ENCODE data around the gene GALNT17. TPM values are rescaled to one million over a fixed set of nuclear protein-coding genes. Genes with fewer than 3 reads are reported as not detected.

Gene GALNT17
- total and polyA plus RNA-seq, 12 donors: 0.94 to 37.5 (median 8.1) TPM

DNA sequence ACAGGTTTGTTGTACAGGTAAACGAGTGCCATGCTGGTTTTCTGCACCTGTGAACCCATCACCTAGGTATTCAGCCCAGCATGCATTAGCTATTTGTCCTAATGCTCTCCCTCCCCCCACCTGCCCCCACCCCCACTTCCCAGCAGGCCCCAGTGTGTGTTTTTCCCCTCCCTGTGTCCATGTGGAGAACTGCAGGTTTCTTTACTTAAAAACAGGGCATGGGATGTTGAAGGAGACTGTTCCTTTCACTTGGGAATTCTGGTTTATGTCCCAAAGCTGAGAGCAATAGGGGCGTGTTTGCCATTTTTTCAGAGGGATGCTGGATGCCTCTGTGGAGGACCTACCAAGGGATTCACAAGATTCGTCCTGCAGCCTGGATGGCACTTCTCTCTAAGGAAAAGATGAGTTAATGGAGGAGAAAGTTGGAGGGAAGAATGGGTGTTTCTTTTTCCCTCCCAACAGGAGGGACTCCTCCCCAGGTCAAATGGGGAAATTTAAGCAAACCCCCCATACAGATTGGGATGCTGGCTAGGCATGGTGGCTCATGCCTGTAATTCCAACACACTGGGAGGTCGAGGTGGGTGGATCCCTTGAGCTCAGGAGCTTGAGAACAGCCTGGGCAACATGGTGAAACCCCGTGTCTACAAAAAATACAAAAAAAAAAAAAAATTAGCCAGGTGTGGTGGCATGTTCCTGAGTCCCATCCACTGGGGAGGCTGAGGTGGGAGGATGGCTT lies 136.0 kb downstream of the GALNT17 start:
- intact Hi-C loops (cut with DNase I): no loop called here
- 63 to 77% (median 72%) methylated on average over 5 of the region's 5 CpGs for WGBS, 4 donors
- H3K36me3 ChIP-seq (replicated peaks in 1 of 2): no peaks in the 10 kb centered on the region
- H3K4me1 ChIP-seq (replicated peaks in 1 of 2): peaks cover 0 to 2% of the 10 kb centered on the region in 2 donors
- H3K9me3 ChIP-seq (replicated peaks in 1 of 3): no peaks in the 10 kb centered on the region
- H3K27me3 ChIP-seq: no peaks in the 10 kb centered on the region
- H3K27ac ChIP-seq: no peak overlapping the region
- H3K4me3 ChIP-seq: no peak overlapping the region
- DNase-seq: no peak
- no peak for TF ChIP-seq POLR2A (IDR thresholded peaks at IDR 0.05)
- TF ChIP-seq, protein P1, sequence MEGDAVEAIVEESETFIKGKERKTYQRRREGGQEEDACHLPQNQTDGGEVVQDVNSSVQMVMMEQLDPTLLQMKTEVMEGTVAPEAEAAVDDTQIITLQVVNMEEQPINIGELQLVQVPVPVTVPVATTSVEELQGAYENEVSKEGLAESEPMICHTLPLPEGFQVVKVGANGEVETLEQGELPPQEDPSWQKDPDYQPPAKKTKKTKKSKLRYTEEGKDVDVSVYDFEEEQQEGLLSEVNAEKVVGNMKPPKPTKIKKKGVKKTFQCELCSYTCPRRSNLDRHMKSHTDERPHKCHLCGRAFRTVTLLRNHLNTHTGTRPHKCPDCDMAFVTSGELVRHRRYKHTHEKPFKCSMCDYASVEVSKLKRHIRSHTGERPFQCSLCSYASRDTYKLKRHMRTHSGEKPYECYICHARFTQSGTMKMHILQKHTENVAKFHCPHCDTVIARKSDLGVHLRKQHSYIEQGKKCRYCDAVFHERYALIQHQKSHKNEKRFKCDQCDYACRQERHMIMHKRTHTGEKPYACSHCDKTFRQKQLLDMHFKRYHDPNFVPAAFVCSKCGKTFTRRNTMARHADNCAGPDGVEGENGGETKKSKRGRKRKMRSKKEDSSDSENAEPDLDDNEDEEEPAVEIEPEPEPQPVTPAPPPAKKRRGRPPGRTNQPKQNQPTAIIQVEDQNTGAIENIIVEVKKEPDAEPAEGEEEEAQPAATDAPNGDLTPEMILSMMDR (IDR thresholded peaks at IDR 0.05): no peak

DNA sequence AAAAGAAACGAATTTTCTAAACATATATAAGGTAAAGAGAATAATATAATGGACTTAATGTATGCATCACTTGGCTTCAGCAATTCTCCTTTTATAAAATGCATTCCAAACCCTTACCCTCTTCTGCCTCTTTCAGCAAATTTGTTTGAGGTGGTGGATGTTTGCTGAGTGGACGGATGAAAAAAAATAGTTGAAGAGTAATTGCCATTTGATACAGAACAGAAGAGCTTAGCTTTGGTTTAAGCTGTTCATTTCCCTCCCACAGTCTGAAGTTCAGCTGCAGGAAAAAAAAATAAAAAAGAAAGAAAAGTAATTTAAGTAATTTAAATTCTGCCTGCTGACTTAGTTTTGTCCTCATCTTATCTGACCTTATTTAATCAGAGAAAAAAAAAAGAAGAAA lies 138.6 kb downstream of the GALNT17 start:
- Histone ChIP-seq H3K9me3 (replicated peaks in 1 of 3) (no peaks in the 10 kb centered on the region), H3K27me3 (no peaks in the 10 kb centered on the region), H3K4me1 (replicated peaks in 1 of 2) (peaks cover 4% of the 10 kb centered on the region in 2 donors), H3K36me3 (replicated peaks in 1 of 2) (no peaks in the 10 kb centered on the region), H3K27ac (no peak overlapping the region), H3K4me3 (no peak overlapping the region)
- TF ChIP-seq, protein P1 (IDR thresholded peaks at IDR 0.05): no peak
- TF ChIP-seq POLR2A (IDR thresholded peaks at IDR 0.05): no peak
- intact Hi-C loops (cut with DNase I): no loop called here
- 38 to 41% (median 40%) methylated on average over 2 of the region's 2 CpGs for WGBS, 4 donors
- DNase-seq: no peak

DNA sequence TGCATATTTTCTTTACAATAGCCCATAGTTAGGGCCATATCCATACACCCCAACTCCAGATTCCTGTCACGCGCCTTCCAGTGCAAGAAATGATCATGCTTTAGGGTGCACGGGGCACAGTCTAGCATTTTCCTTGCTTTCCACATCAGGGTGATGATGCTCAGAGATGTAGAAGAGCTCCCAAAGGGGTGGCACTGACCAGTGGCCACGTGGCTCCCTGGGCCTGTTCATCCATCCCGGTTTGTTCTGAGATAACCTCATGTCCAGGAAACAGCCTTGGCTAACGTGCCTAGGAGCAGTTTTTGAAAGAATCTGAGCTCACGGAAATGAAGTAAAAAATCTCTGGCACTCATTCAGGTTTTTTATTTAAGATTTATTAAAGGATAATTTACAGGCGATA lies 139.3 kb downstream of the GALNT17 start:
- no peaks in the 10 kb centered on the region for H3K27me3 ChIP-seq
- H3K9me3 ChIP-seq (replicated peaks in 1 of 3): no peaks in the 10 kb centered on the region
- H3K27ac ChIP-seq: peak overlapping the region in 1 of 5 donors; percentile 1
- TF ChIP-seq POLR2A (IDR thresholded peaks at IDR 0.05): no peak
- TF ChIP-seq, protein P1 (IDR thresholded peaks at IDR 0.05): no peak
- no peak overlapping the region for H3K4me3 ChIP-seq
- no peaks in the 10 kb centered on the region for H3K36me3 ChIP-seq (replicated peaks in 1 of 2)
- peak in 5 of 7 donors; percentile 14 to 55 (median 21) for DNase-seq
- H3K4me1 ChIP-seq (replicated peaks in 1 of 2): peaks cover 4% of the 10 kb centered on the region in 2 donors
- WGBS, 4 donors: 47 to 69% (median 56%) methylated on average over 8 of the region's 8 CpGs
- intact Hi-C loops (cut with DNase I): no loop called here

DNA sequence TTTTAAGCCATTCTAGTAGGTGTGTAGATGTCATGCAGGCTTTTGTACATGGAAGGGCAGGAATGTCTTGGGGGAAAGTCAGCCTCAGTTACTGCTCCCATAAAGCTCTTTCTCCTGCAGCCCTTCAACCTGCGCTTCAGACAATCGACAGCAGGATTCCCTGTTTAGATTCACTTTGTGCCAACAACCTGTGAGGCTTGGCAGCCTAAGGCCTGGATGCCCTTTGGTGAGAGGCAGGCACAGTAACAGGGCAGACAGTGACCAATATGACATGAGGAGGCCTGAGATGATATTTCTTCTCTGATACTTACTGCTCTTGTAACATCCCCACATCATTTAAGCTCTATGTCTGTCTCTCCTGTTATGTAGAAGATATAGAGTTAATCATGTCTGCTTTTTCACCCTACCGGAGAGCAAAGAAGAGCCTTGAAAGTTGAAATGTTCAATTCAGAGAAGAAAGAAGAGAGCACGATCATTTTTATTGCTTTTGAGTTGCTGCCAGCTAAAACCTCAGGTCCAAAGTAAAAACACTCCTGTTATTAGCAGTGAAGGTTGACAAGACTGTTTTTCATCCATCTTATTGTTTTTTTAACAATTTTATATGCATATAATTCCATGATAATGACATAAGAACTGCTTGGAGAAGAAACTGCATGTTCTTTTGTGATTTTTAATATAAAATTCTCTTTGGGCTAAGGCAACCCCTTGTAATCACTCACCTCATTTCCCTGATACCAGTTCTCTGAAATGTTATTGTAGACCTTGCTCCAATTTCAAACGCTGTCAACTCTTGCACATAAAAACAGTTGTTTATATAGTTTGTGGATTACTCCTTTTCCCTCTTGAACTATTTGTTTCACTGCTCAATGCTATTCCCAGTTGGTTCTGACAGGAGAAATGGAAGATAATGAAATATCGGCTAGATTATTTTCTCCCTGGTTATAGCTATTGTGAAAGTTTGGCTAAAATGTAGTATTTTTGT lies 140.9 kb downstream of the GALNT17 start:
- intact Hi-C loops (cut with DNase I): no loop called here
- Histone ChIP-seq H3K27me3 (no peaks in the 10 kb centered on the region), H3K36me3 (replicated peaks in 1 of 2) (no peaks in the 10 kb centered on the region), H3K4me3 (no peak overlapping the region), H3K27ac (peak overlapping the region in 3 of 5 donors; percentile 20 to 56 (median 32)), H3K9me3 (replicated peaks in 1 of 3) (no peaks in the 10 kb centered on the region), H3K4me1 (replicated peaks in 1 of 2) (peaks cover 4% of the 10 kb centered on the region in 2 donors)
- TF ChIP-seq POLR2A (IDR thresholded peaks at IDR 0.05): no peak
- TF ChIP-seq, protein P1 (IDR thresholded peaks at IDR 0.05): no peak
- 26 to 43% (median 39%) methylated on average over 5 to 6 of the region's 6 CpGs for WGBS, 4 donors
- DNase-seq: peak in 1 of 7 donors; percentile 28
